HG03442 (cell line): ENCODE data around the gene WBP11.
A peak's percentile ranks its signal among the peaks of the same experiment; 100 is the strongest.

Experiments
- ATAC-seq: cut with Tn5 transposase; IDR thresholded peaks from one replicate; pipeline ENCODE4 v1.9.1; 2021; ENCODE audit warnings: mild to moderate bottlenecking, moderate library complexity; ENCODE audit not compliant: unreplicated experiment

WBP11 gene

DNA sequence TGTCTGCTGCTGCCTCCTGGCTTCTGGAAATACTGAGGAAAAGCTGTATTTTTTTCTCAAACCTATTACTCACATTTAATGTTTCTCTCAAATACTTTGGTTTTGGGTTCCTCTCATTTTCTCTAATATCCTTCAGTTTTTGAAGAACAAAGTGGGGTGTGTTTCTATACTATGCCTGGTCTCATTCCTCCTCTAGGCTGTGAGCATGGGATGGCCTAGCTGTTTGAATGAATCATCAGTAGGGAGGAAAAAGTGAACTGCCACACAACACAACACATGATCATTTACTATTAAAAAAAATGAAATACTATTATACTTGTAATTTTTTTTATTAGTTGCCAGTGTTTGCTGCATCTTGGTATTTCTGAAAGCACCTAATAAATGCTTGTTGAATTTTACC, 22.0 kb upstream of the WBP11 start:
- ATAC-seq = no peak

DNA sequence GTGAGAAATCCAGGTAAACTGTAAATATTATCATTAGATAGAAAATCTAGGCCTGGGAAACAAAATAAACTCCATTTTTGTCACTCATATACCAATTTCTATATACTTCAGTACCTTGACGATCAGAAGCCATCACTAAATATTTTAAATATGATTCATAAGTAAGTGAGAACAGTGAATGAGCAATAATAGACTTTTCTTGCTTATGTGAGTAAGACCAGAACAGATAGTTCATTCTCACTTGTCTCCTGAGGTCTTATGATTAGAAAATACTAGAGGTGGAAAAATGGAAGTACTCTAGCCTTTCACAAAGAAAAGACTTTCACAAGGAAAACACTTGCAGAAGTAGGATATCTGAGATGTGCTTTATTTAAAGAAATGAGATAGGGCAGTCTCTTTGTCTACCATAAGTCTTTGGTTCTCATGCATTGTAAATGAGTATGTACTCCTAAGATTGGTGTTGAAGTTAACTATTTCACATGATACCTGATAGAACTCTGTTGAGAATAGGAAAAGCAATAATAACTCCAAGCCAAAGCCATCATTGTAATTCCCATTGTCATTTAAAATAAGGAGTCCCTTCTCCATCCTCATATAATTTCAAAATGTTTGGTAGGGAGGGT, 20.8 kb upstream of the WBP11 start:
- ATAC-seq = no peak

DNA sequence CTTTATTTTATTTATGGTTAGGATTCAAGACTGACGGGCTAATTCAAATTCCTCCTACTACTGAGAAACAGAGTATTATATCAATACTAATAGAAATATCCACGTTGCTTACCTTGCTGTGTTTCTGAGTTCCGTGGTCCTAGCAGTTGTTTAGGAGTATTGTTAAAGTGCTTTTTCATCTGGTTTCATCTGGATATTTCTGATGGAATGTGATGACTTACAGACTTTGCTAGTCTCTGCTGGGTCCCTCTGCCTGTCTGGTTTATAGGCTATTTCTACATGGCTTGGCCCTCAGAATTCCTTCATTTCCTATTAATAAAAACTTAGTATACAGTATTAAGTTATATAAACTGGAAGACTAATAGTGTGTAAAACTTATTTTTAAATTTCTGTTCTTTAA, 10.7 kb upstream of the WBP11 start, which contains the start of gene SMCO3:
TSS of gene SMCO3 (minus strand) at position 169 of the 400 bp plus-strand sequence. CDS start 7,502 bp downstream, outside the sequence.
- no peak for ATAC-seq

DNA sequence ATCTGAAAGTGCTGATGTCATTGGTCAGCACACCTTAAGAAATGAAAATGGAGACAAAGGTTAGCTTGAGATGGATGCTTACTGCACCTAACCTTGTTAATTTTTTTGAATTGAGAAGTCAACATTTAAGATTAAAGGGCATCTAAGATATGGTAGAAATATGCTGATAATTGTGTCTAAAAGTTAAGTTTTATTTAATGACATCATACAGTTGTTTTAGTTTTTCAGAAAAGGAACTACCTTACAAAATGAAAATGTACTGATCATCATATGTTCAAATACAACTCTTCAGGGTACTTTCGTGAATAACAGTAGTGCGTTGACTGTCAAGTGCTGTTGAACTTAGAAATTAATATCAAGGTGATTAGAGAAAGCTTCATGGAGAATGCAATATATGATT, 8.2 kb upstream of the WBP11 start:
- no peak for ATAC-seq

DNA sequence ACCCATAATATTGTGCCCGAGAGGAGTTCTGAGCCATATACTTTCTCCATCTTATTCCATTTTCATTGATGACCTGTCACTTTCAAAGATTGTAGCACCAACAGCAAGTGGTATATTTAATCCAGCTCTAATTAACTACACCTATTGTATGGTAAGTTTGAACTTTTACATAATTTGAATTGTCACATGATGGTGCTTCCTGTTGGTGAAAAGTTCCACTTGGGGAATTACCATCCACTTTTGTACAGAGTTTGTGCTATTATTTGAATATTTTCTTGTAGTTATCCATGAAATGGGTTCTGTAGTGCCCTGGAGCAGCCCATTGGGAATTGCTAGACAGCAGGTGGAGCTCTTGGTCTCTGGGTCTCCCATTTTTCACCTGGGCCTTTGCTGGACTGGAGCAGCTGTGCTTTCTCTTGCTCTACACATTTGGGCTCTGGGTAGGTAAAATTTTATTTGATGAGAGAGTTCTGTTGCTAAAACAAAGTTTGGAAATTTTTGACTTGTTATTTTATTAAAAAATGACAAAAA, 7.7 kb upstream of the WBP11 start:
- no peak for ATAC-seq

DNA sequence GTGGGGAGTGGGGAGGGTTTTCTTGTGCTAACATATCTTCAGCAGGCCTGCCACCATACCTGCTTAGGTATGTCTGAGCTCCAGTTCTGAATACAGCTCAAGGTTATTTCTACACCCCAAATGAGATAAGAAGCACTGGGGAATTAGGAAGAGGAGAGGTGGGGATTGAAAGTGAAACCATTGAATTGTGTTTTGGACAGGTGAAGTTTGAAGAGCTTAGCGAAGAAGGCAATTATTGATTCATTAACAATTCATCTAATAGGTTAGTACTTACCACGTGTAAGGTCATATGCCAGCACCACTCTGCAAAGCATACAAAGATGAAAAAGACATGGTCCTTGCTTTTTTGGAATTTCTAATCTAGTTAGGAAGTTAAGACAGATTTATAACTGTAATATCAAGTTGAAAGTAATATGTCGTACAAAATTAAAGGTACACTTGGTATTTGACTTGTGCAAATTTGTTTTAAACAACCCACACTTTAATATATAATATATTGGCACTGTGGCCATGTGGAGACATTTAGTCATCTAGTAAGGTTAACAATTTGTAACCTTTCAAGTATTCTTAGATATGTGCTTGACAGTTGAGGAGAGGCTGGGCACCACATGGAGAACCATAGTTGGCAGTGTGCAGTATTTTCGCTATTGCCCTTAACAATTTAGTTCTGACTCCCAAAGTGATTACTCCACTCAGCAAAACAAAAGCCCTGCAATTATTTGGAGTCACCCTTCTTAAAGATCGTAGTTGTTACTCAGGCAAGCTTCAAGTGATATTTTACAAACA, 7.1 kb upstream of the WBP11 start:
- no peak for ATAC-seq

DNA sequence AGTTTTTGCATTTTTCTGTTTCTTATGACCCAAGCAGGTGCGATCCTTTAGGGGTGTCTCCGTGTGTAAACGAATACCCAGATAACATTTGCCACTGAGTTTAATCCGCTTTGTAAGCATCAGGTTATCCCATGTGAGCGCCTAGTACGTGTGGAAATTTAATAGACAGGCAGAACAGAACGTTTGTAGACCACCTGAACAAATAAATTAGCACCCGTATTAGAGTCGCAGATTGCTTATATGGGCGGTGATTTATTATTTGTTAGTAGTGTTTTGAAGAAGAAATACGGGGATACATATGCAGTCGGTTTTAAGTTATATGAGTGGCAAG, 517 bp upstream of the WBP11 start:
- ATAC-seq = peak; percentile 3

DNA sequence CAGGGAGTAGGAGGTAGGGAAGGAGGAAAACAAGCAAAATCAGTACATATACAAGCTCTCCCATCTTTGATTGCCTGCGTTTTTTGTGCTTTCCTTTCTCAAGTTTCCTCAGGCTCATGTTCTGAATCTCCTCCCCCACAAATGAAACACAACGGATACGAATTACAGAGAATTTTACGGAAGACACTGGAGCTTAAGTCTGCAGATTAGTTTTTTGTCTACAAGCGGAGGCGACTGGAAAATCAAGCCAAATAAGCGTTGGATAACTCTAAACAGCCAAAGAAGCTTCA, 612 bp downstream of the WBP11 start:
- ATAC-seq = no peak

DNA sequence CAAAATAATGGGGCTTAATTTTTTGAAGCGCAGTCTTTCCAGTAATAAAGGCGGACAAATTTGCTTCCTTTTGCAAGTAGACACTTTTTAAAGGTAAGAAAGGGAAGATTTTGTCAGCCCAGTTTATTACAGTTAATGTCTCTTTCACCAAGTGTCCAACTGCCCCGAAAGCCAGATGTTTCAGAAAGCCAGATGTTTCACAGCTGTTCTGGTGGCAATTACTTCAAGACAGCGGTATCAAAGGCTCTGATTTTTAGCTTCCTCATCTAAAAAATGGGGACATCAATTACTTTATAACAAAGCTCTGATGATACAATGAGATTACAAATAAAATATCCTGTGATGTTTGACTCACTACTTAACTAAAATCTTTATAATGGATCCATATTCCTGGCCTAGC, 1.0 kb downstream of the WBP11 start:
- no peak for ATAC-seq

DNA sequence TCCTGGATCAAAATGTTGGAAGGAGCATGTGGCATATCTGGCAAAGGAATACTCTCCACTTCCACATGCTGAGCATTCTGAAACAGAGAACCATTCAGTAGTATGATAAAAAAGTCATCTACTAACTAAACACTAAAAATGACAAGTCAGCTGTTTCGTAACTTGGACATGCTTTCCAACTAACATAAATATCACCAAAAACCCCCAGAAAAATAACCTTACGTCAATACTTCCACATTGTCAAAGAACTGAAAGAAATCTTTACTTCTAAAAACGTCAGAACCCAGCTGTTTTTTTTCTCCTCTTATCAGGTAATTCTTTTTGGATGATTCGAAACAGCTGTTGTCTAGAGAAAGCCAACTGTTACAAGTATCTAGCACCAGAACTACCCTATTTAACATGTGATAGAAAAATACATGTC, 8.2 kb downstream of the WBP11 start:
- ATAC-seq = no peak

DNA sequence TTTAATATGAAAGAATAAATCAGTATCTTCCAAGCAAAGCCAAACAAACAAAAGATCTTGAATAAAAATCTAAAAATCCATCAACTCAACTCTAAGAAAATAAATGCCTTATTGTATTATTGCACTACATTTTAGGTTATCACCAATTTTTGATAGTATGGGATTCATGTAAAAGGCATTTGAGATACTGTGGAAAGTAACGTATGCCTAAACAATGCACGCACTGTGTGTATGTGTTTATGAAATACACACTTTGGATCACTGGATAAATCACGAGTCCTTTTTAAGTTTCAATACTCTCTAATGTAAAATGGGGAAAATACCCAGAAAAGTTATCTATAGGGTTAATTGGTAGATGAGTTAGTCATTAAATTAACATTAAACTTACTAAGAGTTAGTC, 17.7 kb downstream of the WBP11 start:
- no peak for ATAC-seq

DNA sequence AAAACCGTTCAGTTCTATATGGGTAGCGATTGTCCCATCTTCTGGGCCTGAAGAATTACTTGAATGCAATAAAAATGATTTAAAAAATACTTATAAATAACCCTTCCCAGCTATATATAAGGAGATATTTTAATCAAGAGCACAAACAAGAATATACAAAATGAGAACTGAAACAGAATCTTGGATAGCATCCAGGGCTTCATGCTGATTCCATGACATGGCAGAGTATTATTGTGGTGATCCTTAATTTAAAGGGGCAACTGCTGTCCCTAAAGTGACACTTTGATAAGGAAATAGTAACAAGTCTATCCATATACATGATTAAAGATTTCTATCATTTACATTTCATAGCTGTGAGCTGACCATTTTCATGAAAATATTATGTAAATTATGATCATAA, 18.8 kb downstream of the WBP11 start:
- ATAC-seq = no peak

DNA sequence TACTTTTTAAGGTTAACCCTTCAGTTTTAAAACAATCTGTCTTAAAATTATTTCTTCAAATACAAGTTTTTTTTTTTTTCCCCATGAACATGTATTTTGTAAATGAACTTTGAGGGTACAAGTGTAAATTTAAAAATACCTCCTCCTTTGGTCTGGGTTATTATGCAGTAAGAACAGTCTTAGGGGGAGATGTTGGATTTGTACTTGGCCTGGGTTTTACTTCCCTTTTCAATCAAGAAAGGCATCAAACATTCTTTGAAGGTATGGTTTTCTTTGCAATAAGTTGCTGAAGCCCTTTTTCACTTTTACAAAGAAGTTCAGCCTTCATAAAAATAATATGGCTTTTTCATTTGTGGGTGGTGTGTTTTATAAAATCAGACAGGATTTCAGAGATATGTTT, 20.5 kb downstream of the WBP11 start:
- ATAC-seq = no peak

DNA sequence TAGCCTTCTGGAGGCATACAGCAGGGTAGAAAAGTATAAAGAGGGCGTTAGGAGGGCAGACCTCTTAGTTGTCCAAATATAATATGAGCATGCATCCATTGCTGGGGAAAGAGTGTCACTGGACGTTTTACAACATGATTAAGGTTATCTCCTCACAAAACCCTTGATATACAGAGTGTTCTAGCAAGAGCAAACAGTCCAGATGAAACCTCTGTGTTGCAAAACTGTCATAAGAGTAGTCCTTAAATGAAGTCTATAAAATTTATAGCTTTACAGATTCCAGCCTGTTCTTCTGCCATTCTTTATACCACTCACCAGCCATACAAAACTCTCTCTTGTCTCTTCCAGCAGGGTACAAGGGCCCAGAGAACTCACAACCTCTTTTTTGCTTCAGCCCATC, 21.7 kb downstream of the WBP11 start:
- no peak for ATAC-seq

DNA sequence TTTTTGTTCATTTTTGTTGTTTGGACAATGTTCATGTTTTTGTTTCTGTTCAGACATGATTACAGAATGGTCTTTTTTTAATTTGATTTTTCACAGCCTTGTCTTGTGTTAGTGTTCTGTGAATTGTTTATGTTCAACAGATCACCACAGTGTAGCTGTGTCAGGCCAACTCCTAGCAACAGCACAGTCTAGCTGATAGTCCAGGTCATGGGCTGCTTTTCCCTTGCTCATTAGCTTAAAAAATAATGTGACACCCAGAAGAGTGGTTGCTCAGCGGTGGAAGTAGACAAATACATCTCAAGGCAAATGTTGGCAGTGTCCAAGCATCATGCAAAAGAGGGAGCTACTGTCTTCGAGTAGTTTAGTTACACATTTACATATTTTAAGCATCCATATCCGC, 22.4 kb downstream of the WBP11 start:
- ATAC-seq = no peak

DNA sequence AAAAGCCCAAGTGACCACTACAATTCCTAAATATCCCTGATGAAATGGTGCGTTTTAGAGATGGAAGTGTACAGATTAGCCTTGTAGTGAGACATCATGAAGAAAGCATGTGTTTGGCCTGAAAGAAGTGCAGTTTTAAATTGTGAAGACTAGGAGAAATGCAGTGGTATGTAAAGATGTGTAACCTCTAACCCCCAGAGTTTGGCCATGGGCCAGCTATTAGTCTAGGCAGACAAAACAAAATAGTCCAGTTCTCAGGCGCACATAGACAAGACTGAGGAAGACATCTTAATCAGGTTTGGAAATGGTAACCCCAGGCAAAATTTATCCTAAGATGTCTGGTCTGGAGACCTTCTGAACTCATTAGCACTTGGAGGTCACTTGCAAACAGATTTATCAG, 23.4 kb downstream of the WBP11 start:
- ATAC-seq = no peak

DNA sequence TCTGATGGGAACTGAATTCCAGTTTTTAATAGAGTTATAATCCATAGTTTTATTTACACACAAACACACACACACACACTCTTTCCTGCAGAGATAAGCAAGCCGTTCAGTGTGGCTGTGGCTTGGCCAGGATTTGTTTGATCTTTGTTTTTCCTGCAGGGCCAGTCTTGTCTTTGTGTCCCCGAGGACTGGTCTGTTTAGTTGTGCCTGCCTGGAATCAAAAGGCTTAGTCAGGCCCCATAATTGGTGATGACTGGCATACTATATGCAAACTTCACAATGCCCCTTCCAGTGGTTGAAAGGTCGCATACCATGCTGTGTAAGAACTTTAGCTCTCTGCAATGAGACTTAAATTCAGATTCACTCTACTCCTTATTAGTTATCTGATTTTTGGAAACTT, 26.0 kb downstream of the WBP11 start:
- ATAC-seq = no peak

DNA sequence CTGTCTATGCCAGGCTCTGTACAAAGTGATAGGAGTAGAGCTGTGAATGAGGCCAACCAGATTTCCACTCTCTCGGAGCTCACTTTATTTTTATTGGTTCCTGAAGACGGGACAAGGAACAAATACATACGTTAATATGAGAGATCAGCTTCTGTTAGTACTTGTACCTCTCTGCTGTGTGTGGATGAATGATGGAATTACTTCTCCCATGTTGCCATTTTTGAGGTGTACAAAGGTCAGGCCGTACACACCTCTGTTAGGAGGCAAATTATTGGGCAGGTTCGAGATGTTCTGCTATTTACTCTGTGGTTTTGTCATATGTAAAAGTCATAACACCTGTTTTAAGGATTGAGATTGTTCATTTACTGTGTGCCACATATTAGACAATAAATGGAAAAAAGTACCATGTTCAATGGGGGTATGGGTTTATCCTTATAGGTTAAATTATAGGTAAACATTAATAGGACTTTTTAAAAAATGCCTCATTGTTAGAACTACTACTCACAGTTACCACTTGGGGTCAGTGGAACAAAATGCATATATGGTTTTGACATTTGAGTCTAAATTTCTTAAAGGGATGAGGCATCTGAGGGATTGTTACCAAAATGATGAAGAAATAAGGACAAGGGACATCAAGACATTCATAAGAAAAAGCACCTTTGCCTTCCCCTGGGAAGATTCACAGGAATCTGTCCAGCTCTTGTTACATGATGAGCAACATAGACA, 26.9 kb downstream of the WBP11 start:
- no peak for ATAC-seq

DNA sequence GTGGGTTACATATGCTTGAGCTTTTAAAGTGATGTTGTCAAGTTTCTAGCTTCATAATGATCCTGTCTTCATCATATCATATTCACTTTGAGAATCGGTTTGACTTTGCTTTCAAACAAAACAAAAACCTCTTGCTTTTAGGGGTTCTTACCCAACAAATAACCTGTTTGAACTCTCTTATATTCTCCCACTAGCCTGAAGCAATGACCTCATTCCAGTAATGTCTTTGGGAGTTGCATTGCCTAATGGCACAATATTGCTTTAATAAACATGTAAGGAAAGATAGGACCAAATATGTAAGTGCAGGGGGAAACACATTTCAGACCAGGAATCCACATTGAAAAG, 27.7 kb downstream of the WBP11 start:
- no peak for ATAC-seq

DNA sequence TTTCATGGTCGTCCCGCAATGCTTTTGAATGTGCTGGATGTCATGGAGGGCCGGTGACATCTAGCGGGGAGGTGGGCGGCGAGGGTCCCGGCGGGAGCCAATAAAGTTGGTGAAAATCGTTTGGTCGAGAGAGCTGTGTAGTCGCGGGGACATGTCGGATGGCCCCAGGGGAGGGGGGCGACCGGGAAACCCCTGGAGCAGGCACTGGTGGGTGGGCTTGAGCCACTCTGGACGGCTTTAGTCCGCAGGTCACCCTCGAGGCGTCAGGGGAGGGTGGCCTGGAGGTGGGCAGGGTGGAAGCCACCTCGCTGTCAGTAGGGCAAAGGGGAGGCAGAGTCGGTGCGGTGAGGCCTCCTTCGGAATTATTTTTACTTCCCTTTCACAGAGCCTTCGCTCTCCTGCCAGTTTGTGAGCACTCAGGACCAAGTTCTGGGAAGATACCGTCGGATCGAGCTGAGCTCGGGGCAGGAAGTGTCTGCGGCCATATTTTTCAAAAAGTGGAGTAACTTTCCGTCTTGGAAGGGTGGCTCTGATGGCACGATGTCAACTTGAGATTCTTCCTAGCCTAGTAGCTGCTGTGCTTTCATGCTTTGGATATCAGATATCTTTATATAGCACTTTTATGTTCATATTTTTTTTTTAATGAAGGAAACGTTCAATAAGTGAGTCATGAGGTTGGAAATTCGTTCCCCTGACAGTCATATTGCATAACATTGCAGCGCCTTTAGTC, 28.2 kb downstream of the WBP11 start:
- ATAC-seq = no peak

DNA sequence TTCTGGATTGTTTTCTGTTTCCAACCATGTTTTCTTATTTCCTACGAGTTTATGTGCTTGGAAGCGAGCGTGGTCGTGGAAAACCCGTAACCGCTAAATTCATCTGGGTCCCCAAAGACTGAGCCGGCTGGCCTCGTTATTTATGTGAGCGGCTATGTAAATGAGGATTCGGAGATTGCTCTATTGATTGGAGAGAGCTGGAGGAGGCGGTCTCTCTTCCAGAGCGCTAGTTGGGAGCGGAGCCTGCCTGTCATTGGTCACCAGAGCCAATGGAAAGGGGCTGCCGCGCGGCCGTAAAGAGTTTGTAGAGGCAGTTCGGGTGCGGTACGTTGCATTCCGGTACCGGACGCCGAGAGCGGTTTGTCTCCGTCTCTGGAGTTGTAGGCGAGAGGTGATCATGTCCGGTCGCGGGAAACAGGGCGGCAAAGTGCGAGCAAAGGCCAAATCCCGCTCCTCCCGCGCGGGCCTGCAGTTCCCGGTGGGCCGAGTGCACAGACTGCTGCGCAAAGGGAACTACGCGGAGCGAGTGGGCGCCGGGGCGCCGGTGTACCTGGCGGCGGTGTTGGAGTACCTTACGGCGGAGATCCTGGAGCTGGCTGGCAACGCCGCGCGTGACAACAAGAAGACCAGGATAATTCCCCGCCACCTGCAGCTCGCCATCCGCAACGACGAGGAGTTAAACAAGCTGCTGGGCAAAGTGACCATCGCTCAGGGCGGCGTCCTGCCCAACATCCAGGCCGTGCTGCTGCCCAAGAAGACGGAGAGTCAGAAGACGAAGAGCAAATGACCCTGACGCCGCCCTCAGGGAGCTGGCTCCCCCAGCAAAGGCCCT, 29.0 kb downstream of the WBP11 start:
- peak; percentile 58 for ATAC-seq
